K562 (cell line): Measurements from ENCODE around the gene CCDC17. TPM values are rescaled to one million over a fixed set of nuclear protein-coding genes. Genes with fewer than 3 reads are reported as not detected.
A peak's percentile ranks its signal among the peaks of the same experiment; 100 is the strongest.

Source experiments
- polyA plus RNA-seq, 8 experiments: library from polyadenylated mRNA; depleted of rRNA in 4 of 8; stranded (reverse) in 5 of 8; unstranded in 3 of 8; fragments of >200 nt; fragmentation: Nextera tagmentation in 2 of 8; fragmentation: Illumina TruSeq in 1 of 8; extraction: Ambion mirVana in 2 of 8; extraction: Trizol in 1 of 8; gene quantifications; 2 replicates each; pipeline versions ENCODE4 v1.2.1 to v1.2.3, GENCODE V29; 2011 to 2014; ENCODE audit warnings: inconsistent platforms in 1 of 8, missing spikeins in 1 of 8
- total RNA-seq, 7 experiments: library from RNA; depleted of rRNA in 6 of 7; stranded (reverse); fragments of >200 nt in 6 of 7; fragmentation: Illumina TruSeq in 2 of 7; extraction: Trizol in 2 of 7; gene quantifications; 2 replicates each; pipeline versions ENCODE4 v1.2.1 to v1.2.3, GENCODE V29; 2011 to 2021; ENCODE audit warnings: low replicate concordance in 1 of 7
- TF ChIP-seq, protein P1 (sequence below), 2 experiments: fragments of 450-650 bp; formaldehyde crosslinking in 1 of 2; IDR thresholded peaks; 2 replicates each; pipeline versions ENCODE4 v1.4.0 to v1.6.1; 2014 to 2020; ENCODE audit warnings: mild to moderate bottlenecking in 2 of 2, borderline replicate concordance in 1 of 2, low read depth in 1 of 2
- TF ChIP-seq, protein P2 (sequence below): fragments of 250-450 bp; sonication (Bioruptor Pico); IDR thresholded peaks from 2 replicates; pipeline ENCODE4 v1.8.0; 2022; ENCODE audit warnings: inconsistent platforms
- TF ChIP-seq, protein P3 (sequence below): fragments of 250-450 bp; sonication (Bioruptor Pico); IDR thresholded peaks from 2 replicates; pipeline ENCODE4 v1.4.0; 2020; ENCODE audit warnings: borderline replicate concordance
- TF ChIP-seq, protein P4 (sequence below): IDR thresholded peaks from 2 replicates; pipeline ENCODE4 v1.6.1; 2016; ENCODE audit warnings: missing genetic modification characterization, missing compliant biosample characterization
- TF ChIP-seq, protein P5 (sequence below): fragments of 200-800 bp; sonication (Bioruptor generic); IDR thresholded peaks from 2 replicates; pipeline ENCODE4 v1.6.1; 2017; ENCODE audit warnings: missing genetic modification characterization, missing compliant biosample characterization
- TF ChIP-seq, protein P6 (sequence below): sonication (generic); formaldehyde crosslinking; IDR thresholded peaks from 2 replicates; pipeline ENCODE4 v1.4.0; 2020; ENCODE audit warnings: mild to moderate bottlenecking, missing genetic modification reagents

Gene CCDC17
- total and polyA plus RNA-seq, 9 of the 15 experiments (the other 6 are each of a cell fraction or from before 2014, with no cell fraction given): 0.20 to 2.4 (median 0.85) TPM

DNA sequence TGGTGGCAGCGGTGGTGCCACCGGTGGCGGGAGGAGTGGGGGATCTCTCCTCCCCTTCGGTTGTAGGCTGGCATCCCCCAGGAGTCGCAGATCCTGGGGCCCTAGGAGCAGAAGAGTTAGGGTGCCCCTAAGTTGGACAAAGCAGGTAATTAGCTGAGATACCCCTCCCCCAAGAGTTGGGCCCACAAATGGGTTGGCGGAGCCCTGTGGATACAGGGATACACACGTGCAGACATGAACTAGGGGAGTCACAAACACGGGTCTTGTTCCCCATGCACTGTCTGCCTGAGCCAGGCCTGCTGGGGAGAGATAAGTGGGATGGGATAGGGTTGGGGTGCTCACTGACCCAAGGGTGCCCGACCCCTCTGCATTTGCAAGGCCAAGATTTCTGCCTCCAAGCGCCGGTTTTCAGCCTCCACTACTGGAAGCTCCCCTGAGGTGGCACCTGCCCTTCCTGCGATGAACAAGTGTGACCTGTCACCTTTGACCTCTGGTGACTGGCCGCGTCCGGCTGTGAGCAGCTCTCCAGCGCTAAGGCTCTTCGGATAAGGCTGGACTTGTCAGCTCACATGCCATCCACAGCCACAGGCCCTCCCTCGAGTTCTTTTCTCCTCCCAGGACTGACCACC lies 1.8 kb downstream of the CCDC17 start (continued):
- TF ChIP-seq, protein P1, sequence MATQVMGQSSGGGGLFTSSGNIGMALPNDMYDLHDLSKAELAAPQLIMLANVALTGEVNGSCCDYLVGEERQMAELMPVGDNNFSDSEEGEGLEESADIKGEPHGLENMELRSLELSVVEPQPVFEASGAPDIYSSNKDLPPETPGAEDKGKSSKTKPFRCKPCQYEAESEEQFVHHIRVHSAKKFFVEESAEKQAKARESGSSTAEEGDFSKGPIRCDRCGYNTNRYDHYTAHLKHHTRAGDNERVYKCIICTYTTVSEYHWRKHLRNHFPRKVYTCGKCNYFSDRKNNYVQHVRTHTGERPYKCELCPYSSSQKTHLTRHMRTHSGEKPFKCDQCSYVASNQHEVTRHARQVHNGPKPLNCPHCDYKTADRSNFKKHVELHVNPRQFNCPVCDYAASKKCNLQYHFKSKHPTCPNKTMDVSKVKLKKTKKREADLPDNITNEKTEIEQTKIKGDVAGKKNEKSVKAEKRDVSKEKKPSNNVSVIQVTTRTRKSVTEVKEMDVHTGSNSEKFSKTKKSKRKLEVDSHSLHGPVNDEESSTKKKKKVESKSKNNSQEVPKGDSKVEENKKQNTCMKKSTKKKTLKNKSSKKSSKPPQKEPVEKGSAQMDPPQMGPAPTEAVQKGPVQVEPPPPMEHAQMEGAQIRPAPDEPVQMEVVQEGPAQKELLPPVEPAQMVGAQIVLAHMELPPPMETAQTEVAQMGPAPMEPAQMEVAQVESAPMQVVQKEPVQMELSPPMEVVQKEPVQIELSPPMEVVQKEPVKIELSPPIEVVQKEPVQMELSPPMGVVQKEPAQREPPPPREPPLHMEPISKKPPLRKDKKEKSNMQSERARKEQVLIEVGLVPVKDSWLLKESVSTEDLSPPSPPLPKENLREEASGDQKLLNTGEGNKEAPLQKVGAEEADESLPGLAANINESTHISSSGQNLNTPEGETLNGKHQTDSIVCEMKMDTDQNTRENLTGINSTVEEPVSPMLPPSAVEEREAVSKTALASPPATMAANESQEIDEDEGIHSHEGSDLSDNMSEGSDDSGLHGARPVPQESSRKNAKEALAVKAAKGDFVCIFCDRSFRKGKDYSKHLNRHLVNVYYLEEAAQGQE (IDR thresholded peaks at IDR 0.05; ENCODE audit: borderline replicate concordance): peak; percentile 92
- TF ChIP-seq, protein P1 (CRISPR knock-in tag; IDR thresholded peaks at IDR 0.05; ENCODE audit: low read depth): no peak
- TF ChIP-seq, protein P2, sequence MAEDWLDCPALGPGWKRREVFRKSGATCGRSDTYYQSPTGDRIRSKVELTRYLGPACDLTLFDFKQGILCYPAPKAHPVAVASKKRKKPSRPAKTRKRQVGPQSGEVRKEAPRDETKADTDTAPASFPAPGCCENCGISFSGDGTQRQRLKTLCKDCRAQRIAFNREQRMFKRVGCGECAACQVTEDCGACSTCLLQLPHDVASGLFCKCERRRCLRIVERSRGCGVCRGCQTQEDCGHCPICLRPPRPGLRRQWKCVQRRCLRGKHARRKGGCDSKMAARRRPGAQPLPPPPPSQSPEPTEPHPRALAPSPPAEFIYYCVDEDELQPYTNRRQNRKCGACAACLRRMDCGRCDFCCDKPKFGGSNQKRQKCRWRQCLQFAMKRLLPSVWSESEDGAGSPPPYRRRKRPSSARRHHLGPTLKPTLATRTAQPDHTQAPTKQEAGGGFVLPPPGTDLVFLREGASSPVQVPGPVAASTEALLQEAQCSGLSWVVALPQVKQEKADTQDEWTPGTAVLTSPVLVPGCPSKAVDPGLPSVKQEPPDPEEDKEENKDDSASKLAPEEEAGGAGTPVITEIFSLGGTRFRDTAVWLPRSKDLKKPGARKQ (CRISPR knock-in tag): no peak
- TF ChIP-seq, protein P3, sequence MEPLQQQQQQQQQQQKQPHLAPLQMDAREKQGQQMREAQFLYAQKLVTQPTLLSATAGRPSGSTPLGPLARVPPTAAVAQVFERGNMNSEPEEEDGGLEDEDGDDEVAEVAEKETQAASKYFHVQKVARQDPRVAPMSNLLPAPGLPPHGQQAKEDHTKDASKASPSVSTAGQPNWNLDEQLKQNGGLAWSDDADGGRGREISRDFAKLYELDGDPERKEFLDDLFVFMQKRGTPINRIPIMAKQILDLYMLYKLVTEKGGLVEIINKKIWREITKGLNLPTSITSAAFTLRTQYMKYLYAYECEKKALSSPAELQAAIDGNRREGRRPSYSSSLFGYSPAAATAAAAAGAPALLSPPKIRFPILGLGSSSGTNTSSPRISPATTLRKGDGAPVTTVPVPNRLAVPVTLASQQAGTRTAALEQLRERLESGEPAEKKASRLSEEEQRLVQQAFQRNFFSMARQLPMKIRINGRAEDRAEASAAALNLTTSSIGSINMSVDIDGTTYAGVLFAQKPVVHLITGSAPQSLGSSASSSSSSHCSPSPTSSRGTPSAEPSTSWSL: no peak
- TF ChIP-seq, protein P4, sequence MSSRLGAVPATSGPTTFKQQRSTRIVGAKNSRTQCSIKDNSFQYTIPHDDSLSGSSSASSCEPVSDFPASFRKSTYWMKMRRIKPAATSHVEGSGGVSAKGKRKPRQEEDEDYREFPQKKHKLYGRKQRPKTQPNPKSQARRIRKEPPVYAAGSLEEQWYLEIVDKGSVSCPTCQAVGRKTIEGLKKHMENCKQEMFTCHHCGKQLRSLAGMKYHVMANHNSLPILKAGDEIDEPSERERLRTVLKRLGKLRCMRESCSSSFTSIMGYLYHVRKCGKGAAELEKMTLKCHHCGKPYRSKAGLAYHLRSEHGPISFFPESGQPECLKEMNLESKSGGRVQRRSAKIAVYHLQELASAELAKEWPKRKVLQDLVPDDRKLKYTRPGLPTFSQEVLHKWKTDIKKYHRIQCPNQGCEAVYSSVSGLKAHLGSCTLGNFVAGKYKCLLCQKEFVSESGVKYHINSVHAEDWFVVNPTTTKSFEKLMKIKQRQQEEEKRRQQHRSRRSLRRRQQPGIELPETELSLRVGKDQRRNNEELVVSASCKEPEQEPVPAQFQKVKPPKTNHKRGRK (tag): no peak
- TF ChIP-seq, protein P5, sequence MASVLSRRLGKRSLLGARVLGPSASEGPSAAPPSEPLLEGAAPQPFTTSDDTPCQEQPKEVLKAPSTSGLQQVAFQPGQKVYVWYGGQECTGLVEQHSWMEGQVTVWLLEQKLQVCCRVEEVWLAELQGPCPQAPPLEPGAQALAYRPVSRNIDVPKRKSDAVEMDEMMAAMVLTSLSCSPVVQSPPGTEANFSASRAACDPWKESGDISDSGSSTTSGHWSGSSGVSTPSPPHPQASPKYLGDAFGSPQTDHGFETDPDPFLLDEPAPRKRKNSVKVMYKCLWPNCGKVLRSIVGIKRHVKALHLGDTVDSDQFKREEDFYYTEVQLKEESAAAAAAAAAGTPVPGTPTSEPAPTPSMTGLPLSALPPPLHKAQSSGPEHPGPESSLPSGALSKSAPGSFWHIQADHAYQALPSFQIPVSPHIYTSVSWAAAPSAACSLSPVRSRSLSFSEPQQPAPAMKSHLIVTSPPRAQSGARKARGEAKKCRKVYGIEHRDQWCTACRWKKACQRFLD: no peak
- TF ChIP-seq, protein P6, sequence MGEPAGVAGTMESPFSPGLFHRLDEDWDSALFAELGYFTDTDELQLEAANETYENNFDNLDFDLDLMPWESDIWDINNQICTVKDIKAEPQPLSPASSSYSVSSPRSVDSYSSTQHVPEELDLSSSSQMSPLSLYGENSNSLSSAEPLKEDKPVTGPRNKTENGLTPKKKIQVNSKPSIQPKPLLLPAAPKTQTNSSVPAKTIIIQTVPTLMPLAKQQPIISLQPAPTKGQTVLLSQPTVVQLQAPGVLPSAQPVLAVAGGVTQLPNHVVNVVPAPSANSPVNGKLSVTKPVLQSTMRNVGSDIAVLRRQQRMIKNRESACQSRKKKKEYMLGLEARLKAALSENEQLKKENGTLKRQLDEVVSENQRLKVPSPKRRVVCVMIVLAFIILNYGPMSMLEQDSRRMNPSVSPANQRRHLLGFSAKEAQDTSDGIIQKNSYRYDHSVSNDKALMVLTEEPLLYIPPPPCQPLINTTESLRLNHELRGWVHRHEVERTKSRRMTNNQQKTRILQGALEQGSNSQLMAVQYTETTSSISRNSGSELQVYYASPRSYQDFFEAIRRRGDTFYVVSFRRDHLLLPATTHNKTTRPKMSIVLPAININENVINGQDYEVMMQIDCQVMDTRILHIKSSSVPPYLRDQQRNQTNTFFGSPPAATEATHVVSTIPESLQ (CRISPR knock-in tag): no peak
